Fibroblast of skin of left quadriceps (primary cell): Measurements from ENCODE around the gene COL4A1.

ENCODE experiments used
- DNase-seq, 2 experiments: peaks; one replicate each; pipeline ENCODE4 v3.0.0-alpha.2; 2013; ENCODE audit warnings: low read depth in 2 of 2

COL4A1 gene

GRCh38 chr13:110199046-110199831, 107.7 kb downstream of the COL4A1 start:
- DNase-seq, result no peak

DNA sequence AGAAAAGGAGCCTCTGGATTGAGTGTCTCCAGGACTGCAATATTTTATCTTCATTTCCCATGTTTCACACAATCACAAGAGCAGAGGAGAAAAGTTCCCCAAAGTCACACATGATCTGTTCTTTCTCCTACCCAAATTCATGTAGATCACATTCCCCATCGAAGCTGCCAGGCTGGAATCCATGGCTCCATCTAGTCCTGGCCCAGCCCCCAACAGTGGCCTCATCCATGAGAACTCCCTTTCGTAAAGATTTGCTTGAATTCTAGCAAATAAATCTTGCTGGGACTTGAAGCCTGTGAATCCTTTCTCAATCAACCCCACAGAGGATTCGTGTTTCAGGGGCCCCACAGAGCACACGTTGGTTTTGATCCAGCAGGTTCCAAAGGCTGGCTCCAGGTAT, 109.5 kb downstream of the COL4A1 start:
- no peak for DNase-seq

DNA sequence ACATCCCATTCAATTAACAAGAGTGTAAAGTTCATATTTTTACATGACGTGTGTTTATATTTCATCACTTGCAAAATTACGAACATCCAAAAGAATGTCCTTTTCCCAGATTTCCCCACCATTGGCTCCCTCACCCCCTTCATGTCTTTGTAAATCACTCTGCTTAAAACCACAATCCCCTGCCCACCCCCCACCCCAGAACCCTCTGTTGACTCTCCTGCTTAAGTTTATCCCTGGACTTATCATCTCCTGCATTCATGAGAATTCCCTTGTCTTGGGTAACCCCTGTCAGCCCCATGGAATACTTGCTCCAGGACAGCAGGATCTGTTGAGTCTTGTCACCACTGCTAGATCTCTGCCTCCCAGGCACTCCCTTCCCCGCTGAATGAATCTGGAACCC, 109.9 kb downstream of the COL4A1 start:
- peak; percentile 71 to 72 for DNase-seq

DNA sequence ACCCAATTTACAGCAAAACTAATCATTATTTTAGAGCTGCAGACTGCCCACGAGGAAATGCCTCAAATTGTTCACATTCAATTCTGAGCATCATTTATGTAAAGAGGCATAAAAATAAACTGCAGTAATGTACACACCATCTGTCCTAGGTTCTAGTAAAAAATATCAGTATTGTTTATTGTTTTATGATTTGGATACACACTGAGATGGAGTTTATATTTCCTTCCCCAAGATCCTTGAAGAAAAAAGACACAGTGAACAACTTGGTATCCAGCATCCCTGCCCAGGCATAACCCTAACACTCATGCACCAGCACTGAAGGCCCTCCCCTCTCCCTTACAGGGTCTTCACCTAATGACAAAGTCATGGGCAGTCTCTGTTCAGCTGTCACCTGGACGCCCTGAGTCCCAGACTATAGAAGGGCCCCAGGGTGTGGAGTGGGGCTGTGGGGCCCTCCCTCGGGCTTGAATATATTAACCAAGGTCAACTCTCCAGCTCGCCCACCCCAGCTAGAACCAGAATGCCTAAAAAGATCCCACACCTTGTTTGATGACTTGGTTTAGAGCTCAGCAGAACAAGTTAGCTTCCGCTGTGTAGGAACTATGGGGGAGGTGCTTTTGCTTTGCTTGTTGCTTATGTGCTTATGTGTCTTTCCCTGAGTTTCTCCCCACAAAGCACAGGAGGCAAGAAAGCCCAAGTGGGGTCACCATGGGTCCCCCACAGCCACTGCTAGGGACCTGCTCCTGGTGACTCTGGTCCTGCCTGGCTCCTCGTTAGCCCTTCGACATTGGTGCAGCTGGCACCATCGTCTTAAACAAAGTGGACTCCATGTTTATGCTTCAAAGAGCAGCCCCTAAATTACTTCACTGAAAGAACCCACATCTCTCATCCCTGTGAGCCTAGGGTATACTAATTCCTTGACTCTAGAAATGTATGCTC, 111.1 kb downstream of the COL4A1 start:
- no peak for DNase-seq

DNA sequence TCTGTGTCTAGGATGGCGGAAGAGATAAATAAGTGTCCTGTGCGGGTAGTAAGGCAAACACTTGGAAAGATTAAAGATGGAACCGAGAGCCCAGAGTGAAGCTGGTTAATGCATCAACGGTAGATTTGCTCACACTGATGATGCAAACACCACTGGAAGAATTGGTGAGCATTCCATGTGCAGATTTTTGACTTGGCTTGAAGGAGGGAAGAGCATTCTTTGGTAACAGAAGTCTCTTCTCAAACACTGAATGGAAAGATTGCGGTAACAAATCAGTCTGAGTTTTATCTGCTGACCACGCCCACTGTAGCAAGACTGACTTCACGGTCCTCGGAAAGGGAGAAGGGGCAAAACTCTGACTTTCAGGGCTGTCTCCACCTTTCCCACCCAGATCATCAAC, 112.5 kb downstream of the COL4A1 start:
- DNase-seq, result no peak

DNA sequence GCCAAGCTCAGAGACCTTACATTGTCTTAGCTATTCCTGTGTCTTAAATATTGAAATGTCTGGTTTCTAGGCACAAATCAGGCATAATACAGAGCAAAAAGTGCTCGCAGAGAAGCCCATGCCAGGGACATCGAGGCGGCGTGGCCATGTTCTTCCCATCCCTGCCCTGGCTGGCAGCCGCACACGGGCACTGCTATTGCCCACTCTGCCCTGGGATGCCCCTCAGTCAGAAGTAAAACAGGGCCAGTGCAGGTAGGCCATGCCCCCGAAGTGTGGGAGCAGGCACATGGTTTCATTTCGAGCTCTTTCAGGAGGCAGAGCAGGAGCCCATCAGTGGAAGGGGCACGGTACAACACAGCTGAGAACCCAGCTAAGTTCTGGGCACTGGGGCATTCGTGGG, 113.5 kb downstream of the COL4A1 start:
- DNase-seq, result no peak

DNA sequence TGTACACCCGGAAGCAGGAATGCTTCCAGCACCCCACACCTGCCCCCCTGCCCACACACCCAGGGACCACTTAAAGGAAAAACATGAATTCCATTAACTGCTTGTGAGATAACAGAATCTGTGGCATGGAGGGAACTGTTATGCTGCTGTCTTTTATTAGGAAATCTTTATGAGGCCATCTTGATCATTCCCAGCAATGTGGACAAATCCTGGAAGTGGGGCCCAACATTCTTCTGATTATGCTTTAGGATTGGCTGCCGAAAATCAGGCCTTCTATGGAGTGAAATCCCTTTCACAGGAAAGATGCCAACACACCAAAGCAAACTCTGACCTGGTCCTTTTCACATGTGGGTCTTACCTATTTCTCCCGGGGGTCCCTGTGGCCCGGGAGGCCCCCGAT, 114.5 kb downstream of the COL4A1 start:
- no peak for DNase-seq

DNA sequence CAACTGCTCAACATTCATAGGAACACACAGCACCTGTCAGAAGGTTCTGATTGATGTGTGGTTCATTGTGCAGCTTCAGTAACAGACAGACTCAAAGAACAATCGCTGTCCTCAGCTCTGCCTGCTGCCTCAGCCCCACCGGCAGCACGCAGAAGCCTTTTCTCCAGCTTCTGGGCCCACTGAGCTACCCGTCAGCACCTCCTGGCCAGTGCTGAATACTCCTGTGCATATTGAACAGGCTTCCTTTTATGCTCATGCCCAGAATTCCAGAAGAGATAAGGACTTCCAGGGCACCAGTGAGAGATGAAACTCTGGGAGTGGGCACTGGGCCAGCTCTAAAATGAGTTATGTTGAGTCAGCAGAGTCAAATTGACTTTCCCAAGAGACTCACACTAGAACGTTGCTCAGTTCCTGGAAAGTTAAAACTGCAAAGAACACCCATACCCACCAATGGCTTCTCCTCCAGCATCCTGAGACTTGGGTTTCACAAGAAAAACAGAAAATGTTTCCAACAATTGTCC, 119.3 kb downstream of the COL4A1 start:
- DNase-seq, result peak; percentile 49 to 60

DNA sequence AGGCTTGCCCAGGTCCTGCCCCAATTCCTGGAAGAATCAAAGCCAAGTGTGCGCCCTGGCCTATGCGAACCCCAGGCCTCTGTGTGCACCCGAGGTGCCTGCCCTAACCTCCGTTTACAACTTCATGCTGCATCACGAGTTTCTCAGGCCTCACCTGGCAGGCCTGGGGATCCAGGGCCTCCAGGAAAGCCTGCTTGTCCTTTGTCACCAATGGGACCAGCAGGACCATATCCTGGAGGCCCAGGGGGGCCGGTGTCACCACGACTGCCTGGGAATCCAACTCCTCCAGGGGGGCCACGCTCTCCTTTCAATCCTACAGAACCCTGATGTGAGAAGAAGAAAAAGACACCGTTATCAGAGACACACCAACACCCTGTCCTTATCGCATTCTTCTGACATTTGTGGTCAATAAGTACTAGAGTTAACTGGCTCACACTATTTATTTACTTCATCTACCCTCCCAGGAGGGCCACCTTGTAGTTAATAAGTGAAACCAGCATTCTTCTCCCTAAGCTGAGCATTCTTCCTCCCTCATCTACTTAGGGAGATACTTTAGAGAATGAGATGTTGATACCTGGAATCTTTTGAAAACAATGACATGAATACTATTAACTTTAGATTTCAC, 120.6 kb downstream of the COL4A1 start:
- DNase-seq, result no peak

- peak; percentile 45 for DNase-seq
These were observed 121.3 kb downstream of the COL4A1 start for GRCh38 chr13:110185696-110186095.

GRCh38 chr13:110183910-110184309, 123.0 kb downstream of the COL4A1 start:
- peak in 1 of 2 experiments; percentile 7 for DNase-seq

DNA sequence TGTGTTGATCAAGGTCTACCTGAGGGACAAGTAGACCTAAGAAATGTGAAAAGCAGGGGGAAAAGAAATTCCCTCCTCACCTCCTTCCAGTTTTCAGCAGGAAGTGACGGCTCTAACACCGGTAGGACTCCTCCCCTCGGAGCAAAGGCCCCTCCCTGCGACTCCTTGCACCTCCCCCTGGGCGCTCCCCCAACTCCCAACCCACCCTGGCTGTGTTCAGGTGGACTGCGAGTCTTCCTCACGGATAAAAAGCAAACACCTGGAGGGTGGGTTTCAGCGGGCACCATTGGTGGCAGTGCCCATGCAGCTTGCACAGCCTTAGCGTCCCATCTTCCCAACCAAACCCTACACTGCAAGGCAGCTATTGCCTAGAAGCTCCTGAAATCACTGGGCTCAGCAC, 124.5 kb downstream of the COL4A1 start:
- DNase-seq, result no peak

DNA sequence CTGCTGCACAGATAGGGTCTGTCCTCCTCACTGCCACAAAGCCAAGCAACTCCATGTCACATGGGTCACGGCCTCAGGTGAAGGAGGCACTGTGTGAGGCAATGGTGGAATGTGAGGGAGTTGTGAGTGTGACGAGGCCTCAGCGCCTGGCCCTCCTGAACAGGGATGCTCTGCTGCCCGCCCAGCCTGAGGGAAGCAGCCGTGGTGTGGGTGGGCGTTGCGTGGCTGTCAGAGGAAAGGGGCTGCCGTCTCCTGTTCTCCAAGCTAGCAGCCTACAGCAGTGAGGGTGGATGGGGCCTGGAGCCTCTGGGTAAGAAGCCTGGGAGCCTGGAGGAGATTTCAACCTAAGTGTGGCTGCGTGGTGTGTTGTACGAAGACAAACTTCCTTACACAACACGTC, 125.0 kb downstream of the COL4A1 start:
- no peak for DNase-seq

- no peak for DNase-seq
These were observed 127.2 kb downstream of the COL4A1 start for GRCh38 chr13:110179857-110180147.

DNA sequence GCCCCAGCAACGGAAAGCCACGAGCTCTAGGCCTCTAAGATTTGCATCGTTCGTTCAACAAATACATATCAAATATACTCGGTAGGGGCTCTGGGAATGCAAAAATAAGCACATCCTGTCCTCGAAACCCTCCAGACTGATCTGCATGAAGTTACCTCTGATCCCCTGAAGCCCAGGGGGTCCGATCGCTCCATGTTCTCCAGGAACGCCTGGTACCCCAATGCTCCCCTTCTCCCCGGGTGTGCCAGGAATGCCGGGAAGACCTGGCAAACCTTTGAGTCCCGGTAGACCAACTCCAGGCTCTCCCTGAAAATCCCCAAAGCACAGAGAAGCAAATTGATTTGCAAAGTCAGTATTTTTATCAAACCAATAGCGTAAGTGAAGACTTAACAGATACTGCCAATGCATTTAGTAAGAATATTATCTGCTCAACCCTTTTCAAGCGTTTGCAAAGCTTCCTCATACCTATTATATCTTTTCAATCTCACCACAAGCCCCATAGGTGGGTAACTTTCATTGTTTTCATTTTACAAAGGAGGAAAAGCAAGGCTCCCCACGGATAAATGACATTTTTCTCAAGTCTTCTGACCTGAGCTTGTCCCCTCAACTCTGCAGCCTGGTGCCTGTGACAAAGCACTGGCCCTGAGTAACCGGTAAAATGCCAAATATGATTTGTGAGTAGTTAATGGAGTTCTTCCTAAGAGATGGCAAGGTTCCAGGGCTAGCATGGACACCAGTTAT, 127.7 kb downstream of the COL4A1 start:
- no peak for DNase-seq

- no peak for DNase-seq
These were observed 129.2 kb downstream of the COL4A1 start for GRCh38 chr13:110177790-110178189.

- no peak for DNase-seq
These were observed 130.5 kb downstream of the COL4A1 start for GRCh38 chr13:110176431-110176830.

DNA sequence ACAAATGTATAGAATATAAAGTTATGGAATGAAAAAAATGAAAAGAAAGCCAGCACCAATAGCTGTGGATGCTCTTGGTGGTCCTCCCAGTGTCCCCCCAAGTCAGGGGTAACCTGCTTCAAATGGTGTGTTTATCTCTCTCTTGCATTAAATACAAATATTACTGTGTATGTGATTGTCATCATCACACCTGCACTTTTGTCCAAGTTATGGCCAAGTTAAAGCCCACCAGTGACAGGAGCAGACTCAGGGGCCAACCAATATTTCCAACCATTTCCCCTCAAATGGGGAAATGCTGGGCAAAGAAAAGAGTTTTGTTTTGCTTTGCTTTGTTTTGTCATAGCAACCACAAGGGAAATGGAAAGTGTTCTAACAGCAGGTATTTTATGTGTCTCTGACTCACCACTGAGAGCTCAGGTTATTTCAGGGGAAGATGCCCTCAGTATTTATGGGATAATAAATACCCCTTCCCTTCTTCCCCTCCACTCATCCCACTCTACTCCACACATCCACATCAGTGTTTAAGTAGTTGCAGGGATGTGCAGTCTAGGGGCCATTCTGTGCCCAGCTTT, 133.6 kb downstream of the COL4A1 start:
- no peak for DNase-seq

DNA sequence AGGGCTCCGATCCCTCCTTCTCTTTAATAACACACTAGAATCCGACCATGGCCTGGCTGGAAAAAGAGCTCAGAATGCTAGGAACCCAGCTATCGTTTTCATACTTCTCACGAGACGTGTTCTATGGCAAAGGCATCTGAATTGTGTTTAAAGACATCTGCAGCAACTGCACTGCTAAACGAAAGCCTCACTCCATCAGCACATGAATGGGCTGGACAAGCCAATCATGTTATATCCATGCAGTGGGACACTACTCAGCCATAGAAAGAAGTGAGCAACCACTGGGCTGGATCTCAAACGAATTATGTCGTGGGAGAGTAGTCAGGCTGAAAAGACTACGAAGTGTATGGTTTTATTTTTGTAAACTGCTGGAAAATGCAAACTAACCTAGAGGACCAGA, 136.1 kb downstream of the COL4A1 start:
- DNase-seq, result no peak

GRCh38 chr13:110170020-110170790, 136.8 kb downstream of the COL4A1 start:
- DNase-seq, result no peak
